Suppressor macrophage treated with lipopolysaccharide for 1 hour (primary cell): Measurements from ENCODE around the gene SGSM2.
A peak's percentile ranks its signal among the peaks of the same experiment; 100 is the strongest.

Experiments used
- DNase-seq, 3 donors: peaks; one replicate each; pipeline ENCODE4 v3.0.0-alpha.2; 2020 to 2022

Gene SGSM2

GRCh38 chr17:2387086-2388019, 50.1 kb downstream of the SGSM2 start:
- DNase-seq = no peak

- DNase-seq = no peak
These were observed 50.9 kb downstream of the SGSM2 start for GRCh38 chr17:2388020-2388682.

DNA sequence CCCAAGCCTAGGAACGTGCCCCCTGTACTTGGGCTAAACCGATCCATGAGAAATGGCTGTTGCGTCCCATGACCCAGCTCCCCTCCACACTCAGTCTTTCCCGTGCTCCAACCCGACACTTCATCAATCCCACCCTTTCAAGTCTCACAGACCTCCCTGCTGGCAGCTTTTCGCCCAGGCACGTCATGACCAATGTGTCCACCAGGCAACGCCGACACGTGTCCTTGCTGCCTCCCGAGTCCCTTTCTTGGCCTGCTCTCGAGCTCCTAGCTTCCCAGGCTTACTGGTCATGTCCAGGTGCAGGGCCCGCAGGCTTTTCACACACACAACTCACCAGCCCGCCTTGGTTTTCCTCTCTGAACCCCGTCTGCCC, 51.4 kb downstream of the SGSM2 start:
- no peak for DNase-seq

DNA sequence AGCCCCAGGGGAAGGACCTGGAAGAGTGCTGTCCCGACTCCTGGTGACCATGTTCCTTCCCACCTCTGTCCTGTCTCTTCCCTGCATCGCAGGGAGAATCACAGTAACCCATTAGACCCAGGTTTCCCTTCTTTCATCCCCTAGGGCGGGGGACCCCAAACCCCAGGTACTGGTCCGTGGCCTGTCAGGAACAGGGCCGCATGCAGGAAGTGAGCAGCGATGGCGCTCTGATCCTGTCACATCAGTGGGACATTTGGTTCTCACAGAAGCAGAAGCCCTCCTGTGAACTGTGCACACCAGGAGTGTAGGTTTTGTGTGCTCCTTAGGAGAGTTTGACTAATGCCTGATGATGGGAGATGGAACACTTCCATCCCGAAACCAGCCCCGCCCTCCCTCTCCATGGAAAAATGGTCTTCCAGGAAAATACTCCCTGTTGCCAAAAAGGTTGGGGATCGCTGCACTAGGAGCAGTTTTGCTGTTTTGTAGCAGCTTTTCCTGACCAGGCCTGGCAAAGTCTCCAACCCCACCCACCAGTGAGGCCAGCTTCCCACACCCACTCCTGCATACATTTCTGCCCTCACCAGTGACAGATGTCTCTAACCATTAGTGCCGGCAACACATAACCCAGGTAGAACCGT, 53.0 kb downstream of the SGSM2 start:
- no peak for DNase-seq

GRCh38 chr17:2391597-2392251, 54.4 kb downstream of the SGSM2 start:
- DNase-seq = no peak

DNA sequence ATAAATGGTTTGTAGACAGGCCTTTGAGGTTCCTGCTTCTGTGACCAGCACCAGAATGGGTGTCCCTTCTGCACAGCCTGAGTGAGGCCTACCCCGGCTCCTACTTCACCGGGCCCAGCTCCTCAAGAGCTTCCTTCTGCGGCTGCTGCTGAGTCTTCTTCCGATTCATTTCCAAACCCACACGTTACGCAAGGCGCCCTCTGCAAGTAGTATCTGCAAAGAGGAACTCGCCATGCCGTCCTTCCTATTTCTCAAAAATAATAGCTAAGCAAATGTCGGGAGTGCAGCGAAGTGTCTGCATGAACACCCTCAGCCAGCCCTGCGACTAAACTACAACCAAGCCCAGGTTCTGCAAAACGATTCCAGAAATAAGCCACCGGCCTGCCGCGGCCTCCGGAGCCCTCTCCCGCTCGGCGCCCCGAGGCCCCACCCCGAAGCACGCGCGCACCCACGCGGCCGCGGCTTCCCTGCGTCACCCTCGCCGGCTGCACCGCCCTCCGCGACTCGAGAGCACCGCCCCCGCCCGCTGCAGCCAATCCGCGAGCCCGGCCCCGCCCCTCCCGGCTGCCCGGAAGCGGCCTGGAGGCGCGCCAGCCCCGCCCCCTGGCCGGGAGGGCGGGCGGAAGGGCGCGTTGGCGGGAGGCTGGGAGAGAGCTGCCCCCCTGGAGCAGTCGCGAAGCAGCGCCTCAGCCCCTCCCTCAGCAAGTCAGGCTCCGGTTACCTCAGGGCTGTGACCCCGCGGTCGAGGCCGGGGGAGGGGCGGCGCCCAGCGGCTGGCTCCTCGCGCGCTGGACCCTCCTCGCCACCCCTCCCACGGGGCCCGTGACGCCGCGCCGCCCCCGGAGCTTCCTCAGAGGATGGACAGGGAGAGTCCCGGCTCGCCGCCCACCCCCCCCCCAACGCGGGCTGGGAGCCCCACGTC, 55.2 kb downstream of the SGSM2 start:
- peak; percentile 98 to 100 (median 100) for DNase-seq

DNA sequence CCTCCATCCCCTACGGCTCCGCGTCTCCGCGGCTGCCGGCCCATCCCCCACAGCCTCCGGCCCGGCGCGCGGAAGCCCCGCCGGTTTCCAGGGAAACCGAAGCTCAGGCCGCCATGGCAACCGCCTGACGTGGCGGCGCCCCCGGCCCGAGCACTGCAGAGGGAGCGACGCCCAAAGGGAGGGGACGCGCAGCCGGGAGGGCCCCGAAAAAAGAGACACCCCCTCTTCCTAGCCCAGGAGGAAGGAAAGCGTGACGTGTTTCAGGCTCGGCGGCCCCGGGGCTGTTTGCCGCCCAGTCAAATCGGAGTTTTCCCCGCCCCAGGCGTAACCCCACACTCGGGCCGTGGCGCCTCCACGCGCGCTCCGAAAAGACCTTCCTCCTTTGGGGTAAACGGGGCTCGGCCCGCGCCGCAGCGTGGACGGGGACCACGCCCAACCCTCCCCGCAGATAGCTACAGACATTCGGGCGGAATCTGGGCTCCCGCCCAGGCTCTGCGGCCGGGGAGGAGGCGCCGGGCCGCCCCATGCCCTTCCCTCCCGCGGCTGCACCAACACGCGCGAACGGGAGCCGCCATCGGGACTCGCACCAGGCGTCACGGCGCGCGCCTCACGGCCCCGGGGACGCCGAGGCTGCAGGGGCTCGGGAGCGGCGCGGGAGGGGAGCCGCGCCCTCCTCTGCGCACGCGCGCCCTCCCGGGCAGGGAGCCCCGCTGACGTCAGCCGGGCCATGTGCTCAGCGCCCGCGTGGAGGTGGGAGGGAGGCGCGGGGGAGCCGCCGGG, 56.1 kb downstream of the SGSM2 start:
- peak; percentile 89 to 97 (median 95) for DNase-seq

- no peak for DNase-seq
These were observed 56.9 kb downstream of the SGSM2 start for GRCh38 chr17:2393954-2394749.

- DNase-seq = no peak
These were observed 57.5 kb downstream of the SGSM2 start for GRCh38 chr17:2394775-2395201.

DNA sequence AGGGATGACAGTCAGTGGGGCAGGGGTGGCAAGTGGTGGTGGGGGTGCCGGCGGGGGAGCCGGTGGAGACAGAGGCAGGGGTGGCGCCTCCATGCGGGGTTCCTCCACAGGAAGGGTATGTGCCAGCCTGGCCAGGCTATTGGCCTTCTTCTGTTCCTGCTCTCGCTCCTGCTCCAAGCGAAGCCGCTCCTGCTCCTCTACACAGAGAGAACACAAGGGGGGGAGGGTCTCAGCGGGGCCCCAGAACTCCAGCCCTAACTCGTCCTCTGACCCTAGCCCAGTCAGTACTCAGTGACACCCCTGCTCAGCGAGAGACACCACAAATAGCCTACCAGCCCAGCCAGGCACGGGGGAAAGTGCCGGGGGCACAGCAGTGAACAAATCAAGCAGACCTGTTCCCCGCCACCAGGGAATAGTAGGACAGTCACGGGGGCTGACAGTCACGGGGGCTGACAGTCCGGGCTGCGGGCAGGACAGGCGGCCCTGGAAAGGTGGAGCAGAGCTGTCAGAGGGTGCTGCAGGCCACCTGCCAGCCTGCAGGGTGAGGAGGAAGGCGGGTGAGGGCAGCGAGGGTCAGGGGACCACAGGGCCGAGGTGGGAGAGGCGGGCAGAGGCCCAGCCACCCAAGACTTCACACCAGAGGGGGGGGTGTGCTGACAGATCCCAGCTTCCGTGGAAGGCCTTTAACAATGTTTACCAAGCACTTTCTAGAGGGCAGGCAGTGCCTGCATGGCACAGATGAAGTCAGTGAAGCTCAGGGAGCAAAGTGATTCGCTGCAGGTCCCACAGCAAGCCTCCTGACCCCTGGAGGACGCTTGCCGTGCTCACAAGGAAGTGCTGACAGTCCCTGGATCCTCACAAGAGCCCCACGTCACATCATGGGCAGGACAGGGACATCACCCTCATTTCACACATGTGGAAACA, 58.2 kb downstream of the SGSM2 start:
- peak; percentile 85 to 89 (median 87) for DNase-seq

DNA sequence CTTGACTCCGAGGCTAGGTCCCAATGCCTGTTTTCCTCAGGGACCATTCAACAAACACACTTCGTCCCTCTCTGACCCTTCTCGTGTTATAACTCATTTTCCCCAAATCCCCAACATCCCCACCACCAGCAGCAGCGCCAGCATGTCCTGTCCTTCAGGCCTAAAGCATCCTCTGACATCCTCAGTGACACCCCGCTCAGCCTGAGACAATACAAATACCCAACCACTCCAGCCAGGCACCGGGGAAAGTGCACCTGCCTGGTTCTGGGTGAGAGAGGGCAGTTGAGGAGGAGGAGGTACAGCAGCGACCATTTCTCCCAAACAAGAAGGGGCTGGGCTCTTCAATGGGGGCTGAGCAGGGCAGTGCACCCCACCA, 58.9 kb downstream of the SGSM2 start:
- no peak for DNase-seq

DNA sequence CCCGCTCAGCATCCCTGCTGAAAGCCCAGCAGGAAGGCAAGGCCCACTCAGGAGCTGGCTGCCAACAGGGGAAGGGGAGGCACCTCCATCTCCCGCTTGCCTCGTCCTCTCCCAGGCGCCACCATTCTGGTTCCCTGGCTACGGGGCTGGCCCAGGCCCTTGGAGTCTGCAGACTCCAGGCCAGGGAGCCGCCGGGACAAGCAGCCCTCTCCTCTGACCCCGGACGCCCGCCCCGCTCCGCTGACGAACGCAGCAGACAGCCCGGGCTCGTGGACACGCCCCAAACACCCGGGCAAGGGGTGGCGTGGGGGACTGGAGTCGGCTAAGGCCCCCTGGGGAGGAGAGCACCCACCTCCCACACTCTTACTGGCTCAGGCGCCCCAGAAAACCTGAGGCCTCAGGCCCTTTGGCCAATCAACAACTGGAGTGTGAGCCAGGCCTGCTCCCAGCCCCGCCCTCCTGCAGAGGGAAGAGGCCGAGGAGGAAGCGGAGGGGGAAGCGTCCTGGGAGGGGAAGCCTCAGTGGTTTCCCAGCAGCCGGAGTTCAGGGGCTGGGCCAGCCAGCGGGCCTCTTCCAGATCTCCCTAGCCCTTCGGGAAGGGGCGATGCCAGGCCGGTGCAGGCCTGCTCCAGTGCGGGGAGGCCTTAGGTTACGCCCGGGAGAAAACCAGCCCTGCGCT, 59.4 kb downstream of the SGSM2 start:
- DNase-seq = peak; percentile 95 to 98 (median 96)

- no peak for DNase-seq
These were observed 60.2 kb downstream of the SGSM2 start for GRCh38 chr17:2397247-2398171.

- DNase-seq = no peak
These were observed 60.9 kb downstream of the SGSM2 start for GRCh38 chr17:2398182-2398581.

DNA sequence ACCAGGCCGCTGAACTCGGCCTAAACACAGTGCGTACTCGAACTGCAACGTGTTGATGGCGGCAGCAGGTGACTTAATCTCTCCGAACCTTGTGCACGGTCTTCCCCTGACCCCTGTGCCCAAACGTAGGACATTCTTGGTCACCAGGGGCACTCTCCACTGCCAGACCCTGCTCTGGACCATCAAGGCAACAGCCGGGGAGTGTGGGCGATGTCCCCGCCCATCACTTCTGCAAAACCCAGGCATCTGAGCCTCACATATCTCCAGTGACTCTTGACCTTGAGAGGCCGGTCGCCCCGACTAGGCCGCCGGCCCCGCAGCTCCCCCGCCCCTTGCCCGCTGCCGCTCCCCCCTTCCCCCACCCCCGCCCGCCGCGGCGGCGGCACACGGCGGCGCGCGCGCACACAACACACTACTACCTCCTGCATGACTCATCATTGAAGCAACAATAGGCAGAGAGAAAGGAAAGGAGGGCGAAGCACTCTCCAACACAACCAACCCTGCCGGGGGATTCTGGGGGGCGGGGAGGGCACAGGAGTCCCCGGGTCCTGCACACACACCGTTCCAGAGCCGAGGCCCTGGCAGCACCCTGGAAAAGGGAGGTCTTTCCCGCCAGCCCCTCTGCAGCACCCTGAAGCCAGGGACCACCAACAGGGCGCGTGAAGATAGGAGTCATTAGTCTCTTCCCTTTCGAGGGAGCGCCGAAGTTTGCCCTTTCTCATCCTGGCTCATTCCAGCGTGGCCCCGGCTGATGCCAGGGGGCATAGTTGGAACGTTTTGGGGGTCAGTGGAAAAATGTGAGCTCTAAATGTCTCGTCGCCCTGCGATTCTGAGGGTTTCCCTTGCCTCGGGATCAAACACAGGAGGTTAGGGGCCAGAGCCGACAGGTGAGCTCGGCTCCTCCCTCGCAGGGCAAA, 61.6 kb downstream of the SGSM2 start:
- peak; percentile 75 to 82 (median 81) for DNase-seq
